BLaER1 (cell line): ENCODE measurements around the gene PMPCA.

ENCODE experiments used
- H3K27ac ChIP-seq: shearing (Covaris generic); formaldehyde crosslinking; 2 replicates; pipeline ENCODE4 v1.8.1; 2022
- H3K27me3 ChIP-seq: shearing (Covaris generic); formaldehyde crosslinking; 2 replicates; pipeline ENCODE4 v1.8.1; 2022
- H3K36me3 ChIP-seq: shearing (Covaris generic); formaldehyde crosslinking; 2 replicates; pipeline ENCODE4 v1.8.1; 2022
- H3K4me1 ChIP-seq: shearing (Covaris generic); formaldehyde crosslinking; 2 replicates; pipeline ENCODE4 v1.8.1; 2022
- H3K4me2 ChIP-seq: shearing (Covaris generic); formaldehyde crosslinking; 2 replicates; pipeline ENCODE4 v1.8.1; 2022
- H3K4me3 ChIP-seq: shearing (Covaris generic); formaldehyde crosslinking; 2 replicates; pipeline ENCODE4 v1.8.1; 2022
- H3K9ac ChIP-seq: shearing (Covaris generic); formaldehyde crosslinking; 2 replicates; pipeline ENCODE4 v1.8.1; 2022
- H3K9me3 ChIP-seq: shearing (Covaris generic); formaldehyde crosslinking; 2 replicates; pipeline ENCODE4 v1.8.1; 2022
- H4K20me1 ChIP-seq: shearing (Covaris generic); formaldehyde crosslinking; 2 replicates; pipeline ENCODE4 v1.8.1; 2022
- Cebpa-rat ChIP-seq: shearing (Covaris generic); IDR thresholded peaks from 2 replicates; pipeline ENCODE4 v1.8.1; 2022

PMPCA gene

GRCh38 chr9:136365775-136366222, 44.7 kb upstream of the PMPCA start:
- Histone ChIP-seq H3K27ac (peak overlapping the region; percentile 75), H3K4me1 (peaks cover 86% of the 10 kb centered on the region), H4K20me1 (peaks cover 22% of the 10 kb centered on the region), H3K4me3 (no peak overlapping the region), H3K9ac (peak overlapping the region; percentile 45), H3K27me3 (no peaks in the 10 kb centered on the region), H3K9me3 (no peaks in the 10 kb centered on the region), H3K4me2 (peak overlapping the region; percentile 80), H3K36me3 (peaks cover 36% of the 10 kb centered on the region; the same call in 1 of the 2 replicates)
- TF ChIP-seq Cebpa-rat = no peak

GRCh38 chr9:136366826-136367225, 43.6 kb upstream of the PMPCA start:
- no peak overlapping the region for H3K4me3 ChIP-seq
- H3K9ac ChIP-seq = no peak overlapping the region
- H3K4me2 ChIP-seq = peak overlapping the region; percentile 66; the same call in 1 of the 2 replicates
- TF ChIP-seq Cebpa-rat = no peak
- H3K4me1 ChIP-seq = peaks cover 87% of the 10 kb centered on the region
- no peaks in the 10 kb centered on the region for H3K27me3 ChIP-seq
- peak overlapping the region; percentile 75 for H3K27ac ChIP-seq
- no peaks in the 10 kb centered on the region for H3K9me3 ChIP-seq
- H3K36me3 ChIP-seq = peaks cover 29% of the 10 kb centered on the region; the same call in 1 of the 2 replicates
- H4K20me1 ChIP-seq = peaks cover 11% of the 10 kb centered on the region

- H3K27ac ChIP-seq = peak overlapping the region; percentile 48; the same call in 1 of the 2 replicates
- H3K4me3 ChIP-seq = no peak overlapping the region
- H3K9ac ChIP-seq = no peak overlapping the region; the same call in 1 of the 2 replicates
- H3K4me2 ChIP-seq = peak overlapping the region; percentile 66
- no peaks in the 10 kb centered on the region for H3K27me3 ChIP-seq
- no peaks in the 10 kb centered on the region for H3K9me3 ChIP-seq
- peaks cover 23% of the 10 kb centered on the region; the same call in 1 of the 2 replicates for H3K36me3 ChIP-seq
- H3K4me1 ChIP-seq = peaks cover 87% of the 10 kb centered on the region
- peaks cover 4% of the 10 kb centered on the region for H4K20me1 ChIP-seq
- no peak for TF ChIP-seq Cebpa-rat
Measured at GRCh38 chr9:136367296-136368145, 42.9 kb upstream of the PMPCA start.

- no peaks in the 10 kb centered on the region for H3K9me3 ChIP-seq
- no peaks in the 10 kb centered on the region for H4K20me1 ChIP-seq
- H3K4me3 ChIP-seq = no peak overlapping the region
- peak overlapping the region; percentile 36 for H3K9ac ChIP-seq
- no peaks in the 10 kb centered on the region for H3K27me3 ChIP-seq
- peaks cover 89% of the 10 kb centered on the region for H3K4me1 ChIP-seq
- TF ChIP-seq Cebpa-rat = no peak
- H3K4me2 ChIP-seq = peak overlapping the region; percentile 66
- H3K27ac ChIP-seq = peak overlapping the region; percentile 48
- H3K36me3 ChIP-seq = peaks cover 23% of the 10 kb centered on the region; the same call in 1 of the 2 replicates
Measured at GRCh38 chr9:136368190-136368589, 42.3 kb upstream of the PMPCA start.

- H3K27ac ChIP-seq = no peak overlapping the region
- H3K9ac ChIP-seq = no peak overlapping the region
- no peak overlapping the region for H3K4me2 ChIP-seq
- no peak overlapping the region for H3K4me3 ChIP-seq
- no peaks in the 10 kb centered on the region for H4K20me1 ChIP-seq
- peaks cover 23% of the 10 kb centered on the region; the same call in 1 of the 2 replicates for H3K36me3 ChIP-seq
- no peak for TF ChIP-seq Cebpa-rat
- peaks cover 90% of the 10 kb centered on the region for H3K4me1 ChIP-seq
- H3K9me3 ChIP-seq = no peaks in the 10 kb centered on the region
- no peaks in the 10 kb centered on the region for H3K27me3 ChIP-seq
Measured at GRCh38 chr9:136370037-136370436, 40.4 kb upstream of the PMPCA start.

- no peaks in the 10 kb centered on the region for H3K27me3 ChIP-seq
- peak overlapping the region; percentile 97; the same call in 1 of the 2 replicates for H3K4me2 ChIP-seq
- H3K27ac ChIP-seq = no peak overlapping the region
- no peak for TF ChIP-seq Cebpa-rat
- no peak overlapping the region for H3K9ac ChIP-seq
- peaks cover 87% of the 10 kb centered on the region for H3K4me1 ChIP-seq
- no peaks in the 10 kb centered on the region for H3K9me3 ChIP-seq
- H4K20me1 ChIP-seq = no peaks in the 10 kb centered on the region
- peaks cover 32% of the 10 kb centered on the region for H3K36me3 ChIP-seq
- H3K4me3 ChIP-seq = no peak overlapping the region
Measured at GRCh38 chr9:136370687-136371532, 39.5 kb upstream of the PMPCA start.

GRCh38 chr9:136371533-136371880, 39.0 kb upstream of the PMPCA start:
- Histone ChIP-seq H4K20me1 (peaks cover under 1% of the 10 kb centered on the region; the same call in 1 of the 2 replicates), H3K36me3 (peaks cover 36% of the 10 kb centered on the region), H3K9me3 (no peaks in the 10 kb centered on the region), H3K4me3 (no peak overlapping the region), H3K27me3 (no peaks in the 10 kb centered on the region), H3K4me2 (peak overlapping the region; percentile 97), H3K4me1 (peaks cover 87% of the 10 kb centered on the region), H3K9ac (peak overlapping the region; percentile 82; the same call in 1 of the 2 replicates), H3K27ac (peak overlapping the region; percentile 94)
- TF ChIP-seq Cebpa-rat = no peak

- H3K9me3 ChIP-seq = no peaks in the 10 kb centered on the region
- peaks cover 87% of the 10 kb centered on the region for H3K4me1 ChIP-seq
- H3K36me3 ChIP-seq = peaks cover 31% of the 10 kb centered on the region
- peak overlapping the region; percentile 97 for H3K4me2 ChIP-seq
- no peak for TF ChIP-seq Cebpa-rat
- H3K4me3 ChIP-seq = peak overlapping the region; percentile 61
- peak overlapping the region; percentile 82 for H3K9ac ChIP-seq
- H3K27ac ChIP-seq = peak overlapping the region; percentile 94
- peaks cover 5% of the 10 kb centered on the region; the same call in 1 of the 2 replicates for H4K20me1 ChIP-seq
- H3K27me3 ChIP-seq = no peaks in the 10 kb centered on the region
Measured at GRCh38 chr9:136372006-136372405, 38.5 kb upstream of the PMPCA start.

GRCh38 chr9:136372561-136373299, 37.7 kb upstream of the PMPCA start:
- H3K4me3 ChIP-seq = peak overlapping the region; percentile 61
- peak overlapping the region; percentile 94 for H3K27ac ChIP-seq
- H3K9ac ChIP-seq = peak overlapping the region; percentile 82
- peak overlapping the region; percentile 97 for H3K4me2 ChIP-seq
- H3K4me1 ChIP-seq = peaks cover 87% of the 10 kb centered on the region
- H3K36me3 ChIP-seq = peaks cover 38% of the 10 kb centered on the region
- H4K20me1 ChIP-seq = peaks cover 13% of the 10 kb centered on the region; the same call in 1 of the 2 replicates
- H3K9me3 ChIP-seq = no peaks in the 10 kb centered on the region
- no peaks in the 10 kb centered on the region for H3K27me3 ChIP-seq
- peak; percentile 96 for TF ChIP-seq Cebpa-rat
